GM23338 (cell line): Measurements from ENCODE around the gene TERT. TPM values are rescaled to one million over a fixed set of nuclear protein-coding genes. Genes with fewer than 3 reads are reported as not detected.

Source experiments
- ATAC-seq: fragments of 200-7000 bp; cut with Tn5 transposase; 3 replicates; pipeline ENCODE4 v1.9.1; 2020
- DNase-seq: peaks from one replicate; pipeline ENCODE4 v3.0.0-alpha.2; 2015; ENCODE audit warnings: low spot score
- H2AFZ ChIP-seq: fragments of 200-600 bp; sonication (generic); 2 replicates; pipeline ENCODE4 v1.8.0; 2016; ENCODE audit warnings: antibody characterized with exemption, mild to moderate bottlenecking, moderate library complexity
- H3F3A ChIP-seq: fragments of 200-600 bp; sonication (generic); replicated peaks from 2 replicates; pipeline ENCODE4 v1.8.0; 2017; ENCODE audit warnings: antibody characterized with exemption, mixed run types, low read depth
- H3K27ac ChIP-seq: fragments of 200-600 bp; sonication (generic); 2 replicates; pipeline ENCODE4 v1.6.1; 2016; ENCODE audit warnings: low read depth
- H3K27me3 ChIP-seq: fragments of 200-600 bp; sonication (generic); 2 replicates; pipeline ENCODE4 v1.8.0; 2016; ENCODE audit warnings: mild to moderate bottlenecking, mixed run types, moderate library complexity; ENCODE audit not compliant: insufficient read depth
- H3K36me3 ChIP-seq: fragments of 200-600 bp; sonication (generic); 2 replicates; pipeline ENCODE4 v1.8.0; 2016; ENCODE audit warnings: mild to moderate bottlenecking; ENCODE audit not compliant: insufficient read depth
- H3K4me1 ChIP-seq: fragments of 200-600 bp; sonication (generic); 2 replicates; pipeline ENCODE4 v1.8.0; 2016; ENCODE audit warnings: mild to moderate bottlenecking, moderate library complexity; ENCODE audit not compliant: insufficient read depth
- H3K4me2 ChIP-seq: fragments of 200-600 bp; sonication (generic); 2 replicates; pipeline ENCODE4 v1.7.1; 2017; ENCODE audit warnings: mixed run types
- H3K4me3 ChIP-seq: fragments of 200-600 bp; sonication (generic); 2 replicates; pipeline ENCODE4 v1.6.1; 2016; ENCODE audit warnings: mixed run types
- H3K79me2 ChIP-seq: fragments of 200-600 bp; sonication (generic); replicated peaks from 2 replicates; pipeline ENCODE4 v1.8.0; 2017; ENCODE audit warnings: mild to moderate bottlenecking; ENCODE audit not compliant: insufficient read depth
- H3K9me2 ChIP-seq: fragments of 200-600 bp; sonication (generic); 2 replicates; pipeline ENCODE4 v1.8.0; 2017; ENCODE audit not compliant: insufficient read depth
- H4K20me1 ChIP-seq: fragments of 200-600 bp; sonication (generic); replicated peaks from 2 replicates; pipeline ENCODE4 v1.8.0; 2017; ENCODE audit warnings: mild to moderate bottlenecking; ENCODE audit not compliant: insufficient read depth
- H3K27ac Mint-ChIP-seq: 2 replicates; pipeline ENCODE4 v1.8.0; 2020; ENCODE audit warnings: inconsistent platforms, mild to moderate bottlenecking, moderate library complexity, mixed read lengths
- H3K27me3 Mint-ChIP-seq: 3 replicates; pipeline ENCODE4 v1.8.0; 2022; ENCODE audit warnings: low read depth, mild to moderate bottlenecking, moderate library complexity, mixed read lengths, inconsistent platforms; ENCODE audit not compliant: insufficient read depth, poor library complexity
- H3K36me3 Mint-ChIP-seq: 3 replicates; pipeline ENCODE4 v1.8.0; 2021; ENCODE audit warnings: low read depth, mild to moderate bottlenecking, inconsistent platforms, moderate library complexity, mixed read lengths
- H3K4me1 Mint-ChIP-seq: 3 replicates; pipeline ENCODE4 v1.8.0; 2020; ENCODE audit warnings: mild to moderate bottlenecking, inconsistent platforms, mixed read lengths
- H3K4me3 Mint-ChIP-seq: 3 replicates; pipeline ENCODE4 v1.8.0; 2021; ENCODE audit warnings: moderate library complexity, mild to moderate bottlenecking, inconsistent platforms, mixed read lengths
- H3K9me3 Mint-ChIP-seq: 3 replicates; pipeline ENCODE4 v1.8.0; 2020; ENCODE audit warnings: moderate library complexity, mild to moderate bottlenecking, inconsistent platforms, mixed read lengths
- CREB1 ChIP-seq: fragments of 250-450 bp; sonication (Bioruptor Pico); IDR thresholded peaks from 2 replicates; pipeline ENCODE4 v1.5.0; 2020; ENCODE audit warnings: low read depth, mild to moderate bottlenecking, moderate library complexity
- CTCF ChIP-seq, 2 experiments: fragments of 200-600 bp in 1 of 2; sonication (generic) in 1 of 2; conservative IDR thresholded peaks; 2 replicates each; pipeline versions ENCODE4 v1.5.1 to v1.6.1; 2016 to 2017; ENCODE audit warnings: antibody characterized with exemption in 2 of 2, low read depth in 2 of 2, mild to moderate bottlenecking in 2 of 2, moderate library complexity in 1 of 2
- EZH2 ChIP-seq: fragments of 200-600 bp; sonication (generic); IDR thresholded peaks from one replicate; pipeline ENCODE4 v1.8.0; 2017; ENCODE audit warnings: antibody characterized with exemption, mild to moderate bottlenecking, low read depth; ENCODE audit not compliant: unreplicated experiment
- EZH2phosphoT487 ChIP-seq: fragments of 200-600 bp; sonication (generic); IDR thresholded peaks from one replicate; pipeline ENCODE4 v1.8.1; 2018; ENCODE audit warnings: antibody characterized with exemption; ENCODE audit not compliant: unreplicated experiment
- JUNB ChIP-seq: IDR thresholded peaks from one replicate; pipeline ENCODE4 v1.6.1; 2016; ENCODE audit warnings: antibody characterized with exemption; ENCODE audit not compliant: unreplicated experiment
- NANOG ChIP-seq: IDR thresholded peaks from 2 replicates; pipeline ENCODE4 v1.6.1; 2016; ENCODE audit warnings: antibody characterized with exemption, borderline replicate concordance
- POLR2AphosphoS5 ChIP-seq: IDR thresholded peaks from 2 replicates; pipeline ENCODE4 v1.6.1; 2016; ENCODE audit warnings: antibody characterized with exemption, low read depth
- REST ChIP-seq: IDR thresholded peaks from one replicate; pipeline ENCODE4 v1.6.1; 2018; ENCODE audit warnings: antibody characterized with exemption; ENCODE audit not compliant: unreplicated experiment
- STAT1 ChIP-seq: IDR thresholded peaks from one replicate; pipeline ENCODE4 v1.6.1; 2016; ENCODE audit warnings: antibody characterized with exemption; ENCODE audit not compliant: unreplicated experiment
- ZNF114 ChIP-seq: fragments of 250-450 bp; sonication (Bioruptor Pico); IDR thresholded peaks from 2 replicates; pipeline ENCODE4 v1.5.0; 2020; ENCODE audit warnings: mild to moderate bottlenecking, moderate library complexity
- ZNF331 ChIP-seq: fragments of 250-450 bp; sonication (Bioruptor Pico); IDR thresholded peaks from 2 replicates; pipeline ENCODE4 v1.5.0; 2020; ENCODE audit warnings: low read depth, mild to moderate bottlenecking, moderate library complexity
- polyA plus RNA-seq: library from polyadenylated mRNA; unstranded; fragments of >200 nt; fragmentation: Nextera tagmentation; extraction: Ambion mirVana; gene quantifications from 2 replicates; pipeline ENCODE4 v1.2.1, GENCODE V29; 2016
- total RNA-seq: library from RNA; depleted of rRNA; stranded (reverse); fragments of >200 nt; shearing (Covaris generic); gene quantifications from 2 replicates; pipeline ENCODE4 v1.2.3, GENCODE V29; 2014
- TF ChIP-seq, protein P1 (sequence below): IDR thresholded peaks from 2 replicates; pipeline ENCODE4 v1.6.1; 2016; ENCODE audit warnings: antibody characterized with exemption
- TF ChIP-seq, protein P2 (sequence below): fragments of 250-450 bp; sonication (Bioruptor Pico); IDR thresholded peaks from 2 replicates; pipeline ENCODE4 v1.5.0; 2020; ENCODE audit warnings: mild to moderate bottlenecking, moderate library complexity

Gene TERT
- total and polyA plus RNA-seq, 2 experiments from 2014 or later, result 9.8 to 46.4 TPM

GRCh38 chr5:1212881-1213280, 82.0 kb downstream of the TERT start:
- H3K4me3 Mint-ChIP-seq, result no peak overlapping the region; the same call in 2 of the 3 replicates
- no peak overlapping the region for H3K27ac ChIP-seq
- no peak overlapping the region for H3K4me2 ChIP-seq
- H3F3A ChIP-seq, result no peaks in the 10 kb centered on the region
- H3K36me3 ChIP-seq, result no peaks in the 10 kb centered on the region
- H3K9me2 ChIP-seq, result no peaks in the 10 kb centered on the region
- H3K4me1 Mint-ChIP-seq, result peaks cover 3% of the 10 kb centered on the region; the same call in 2 of the 3 replicates
- no peak overlapping the region for H3K27ac Mint-ChIP-seq
- H2AFZ ChIP-seq, result no peak overlapping the region
- H3K27me3 Mint-ChIP-seq, result peaks cover 4% of the 10 kb centered on the region
- ATAC-seq (no peak), DNase-seq (no peak)
- H4K20me1 ChIP-seq, result no peaks in the 10 kb centered on the region; the same call in 1 of the 2 replicates
- H3K4me1 ChIP-seq, result no peaks in the 10 kb centered on the region
- H3K27me3 ChIP-seq, result no peaks in the 10 kb centered on the region
- no peaks in the 10 kb centered on the region for H3K79me2 ChIP-seq
- peaks cover 3% of the 10 kb centered on the region; the same call in 1 of the 3 replicates for H3K9me3 Mint-ChIP-seq
- no peak overlapping the region for H3K4me3 ChIP-seq
- TF ChIP-seq, protein P1, sequence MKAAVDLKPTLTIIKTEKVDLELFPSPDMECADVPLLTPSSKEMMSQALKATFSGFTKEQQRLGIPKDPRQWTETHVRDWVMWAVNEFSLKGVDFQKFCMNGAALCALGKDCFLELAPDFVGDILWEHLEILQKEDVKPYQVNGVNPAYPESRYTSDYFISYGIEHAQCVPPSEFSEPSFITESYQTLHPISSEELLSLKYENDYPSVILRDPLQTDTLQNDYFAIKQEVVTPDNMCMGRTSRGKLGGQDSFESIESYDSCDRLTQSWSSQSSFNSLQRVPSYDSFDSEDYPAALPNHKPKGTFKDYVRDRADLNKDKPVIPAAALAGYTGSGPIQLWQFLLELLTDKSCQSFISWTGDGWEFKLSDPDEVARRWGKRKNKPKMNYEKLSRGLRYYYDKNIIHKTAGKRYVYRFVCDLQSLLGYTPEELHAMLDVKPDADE, result no peak
- TF ChIP-seq CREB1 (no peak), POLR2AphosphoS5 (no peak), EZH2 (no peak), EZH2phosphoT487 (no peak), STAT1 (no peak), NANOG (no peak), REST (no peak), ZNF331 (CRISPR knock-in tag) (no peak), JUNB (no peak), ZNF114 (no peak), CTCF (conservative IDR thresholded peaks at IDR 0.05; ENCODE audit: low read depth in 2 of 2) (no peak)
- TF ChIP-seq, protein P2, sequence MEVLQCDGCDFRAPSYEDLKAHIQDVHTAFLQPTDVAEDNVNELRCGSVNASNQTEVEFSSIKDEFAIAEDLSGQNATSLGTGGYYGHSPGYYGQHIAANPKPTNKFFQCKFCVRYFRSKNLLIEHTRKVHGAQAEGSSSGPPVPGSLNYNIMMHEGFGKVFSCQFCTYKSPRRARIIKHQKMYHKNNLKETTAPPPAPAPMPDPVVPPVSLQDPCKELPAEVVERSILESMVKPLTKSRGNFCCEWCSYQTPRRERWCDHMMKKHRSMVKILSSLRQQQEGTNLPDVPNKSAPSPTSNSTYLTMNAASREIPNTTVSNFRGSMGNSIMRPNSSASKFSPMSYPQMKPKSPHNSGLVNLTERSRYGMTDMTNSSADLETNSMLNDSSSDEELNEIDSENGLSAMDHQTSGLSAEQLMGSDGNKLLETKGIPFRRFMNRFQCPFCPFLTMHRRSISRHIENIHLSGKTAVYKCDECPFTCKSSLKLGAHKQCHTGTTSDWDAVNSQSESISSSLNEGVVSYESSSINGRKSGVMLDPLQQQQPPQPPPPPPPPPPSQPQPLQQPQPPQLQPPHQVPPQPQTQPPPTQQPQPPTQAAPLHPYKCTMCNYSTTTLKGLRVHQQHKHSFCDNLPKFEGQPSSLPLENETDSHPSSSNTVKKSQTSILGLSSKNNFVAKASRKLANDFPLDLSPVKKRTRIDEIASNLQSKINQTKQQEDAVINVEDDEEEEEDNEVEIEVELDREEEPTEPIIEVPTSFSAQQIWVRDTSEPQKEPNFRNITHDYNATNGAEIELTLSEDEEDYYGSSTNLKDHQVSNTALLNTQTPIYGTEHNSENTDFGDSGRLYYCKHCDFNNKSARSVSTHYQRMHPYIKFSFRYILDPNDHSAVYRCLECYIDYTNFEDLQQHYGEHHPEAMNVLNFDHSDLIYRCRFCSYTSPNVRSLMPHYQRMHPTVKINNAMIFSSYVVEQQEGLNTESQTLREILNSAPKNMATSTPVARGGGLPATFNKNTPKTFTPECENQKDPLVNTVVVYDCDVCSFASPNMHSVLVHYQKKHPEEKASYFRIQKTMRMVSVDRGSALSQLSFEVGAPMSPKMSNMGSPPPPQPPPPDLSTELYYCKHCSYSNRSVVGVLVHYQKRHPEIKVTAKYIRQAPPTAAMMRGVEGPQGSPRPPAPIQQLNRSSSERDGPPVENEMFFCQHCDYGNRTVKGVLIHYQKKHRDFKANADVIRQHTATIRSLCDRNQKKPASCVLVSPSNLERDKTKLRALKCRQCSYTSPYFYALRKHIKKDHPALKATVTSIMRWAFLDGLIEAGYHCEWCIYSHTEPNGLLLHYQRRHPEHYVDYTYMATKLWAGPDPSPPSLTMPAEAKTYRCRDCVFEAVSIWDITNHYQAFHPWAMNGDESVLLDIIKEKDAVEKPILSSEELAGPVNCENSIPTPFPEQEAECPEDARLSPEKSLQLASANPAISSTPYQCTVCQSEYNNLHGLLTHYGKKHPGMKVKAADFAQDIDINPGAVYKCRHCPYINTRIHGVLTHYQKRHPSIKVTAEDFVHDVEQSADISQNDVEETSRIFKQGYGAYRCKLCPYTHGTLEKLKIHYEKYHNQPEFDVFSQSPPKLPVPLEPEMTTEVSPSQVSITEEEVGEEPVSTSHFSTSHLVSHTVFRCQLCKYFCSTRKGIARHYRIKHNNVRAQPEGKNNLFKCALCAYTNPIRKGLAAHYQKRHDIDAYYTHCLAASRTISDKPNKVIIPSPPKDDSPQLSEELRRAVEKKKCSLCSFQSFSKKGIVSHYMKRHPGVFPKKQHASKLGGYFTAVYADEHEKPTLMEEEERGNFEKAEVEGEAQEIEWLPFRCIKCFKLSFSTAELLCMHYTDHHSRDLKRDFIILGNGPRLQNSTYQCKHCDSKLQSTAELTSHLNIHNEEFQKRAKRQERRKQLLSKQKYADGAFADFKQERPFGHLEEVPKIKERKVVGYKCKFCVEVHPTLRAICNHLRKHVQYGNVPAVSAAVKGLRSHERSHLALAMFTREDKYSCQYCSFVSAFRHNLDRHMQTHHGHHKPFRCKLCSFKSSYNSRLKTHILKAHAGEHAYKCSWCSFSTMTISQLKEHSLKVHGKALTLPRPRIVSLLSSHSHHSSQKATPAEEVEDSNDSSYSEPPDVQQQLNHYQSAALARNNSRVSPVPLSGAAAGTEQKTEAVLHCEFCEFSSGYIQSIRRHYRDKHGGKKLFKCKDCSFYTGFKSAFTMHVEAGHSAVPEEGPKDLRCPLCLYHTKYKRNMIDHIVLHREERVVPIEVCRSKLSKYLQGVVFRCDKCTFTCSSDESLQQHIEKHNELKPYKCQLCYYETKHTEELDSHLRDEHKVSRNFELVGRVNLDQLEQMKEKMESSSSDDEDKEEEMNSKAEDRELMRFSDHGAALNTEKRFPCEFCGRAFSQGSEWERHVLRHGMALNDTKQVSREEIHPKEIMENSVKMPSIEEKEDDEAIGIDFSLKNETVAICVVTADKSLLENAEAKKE (CRISPR knock-in tag), result no peak
- H3K36me3 Mint-ChIP-seq, result no peaks in the 10 kb centered on the region; the same call in 2 of the 3 replicates
